Esophagus squamous epithelium (tissue), 4 donors: ENCODE results near the gene SIL1.

ENCODE experiments used
- CTCF ChIP-seq, 6 experiments: fragments of 450-650 bp in 4 of 6; fragments of 200-600 bp in 2 of 6; sonication (generic) in 2 of 6; IDR thresholded peaks; one replicate each; pipeline ENCODE4 v1.5.1; 2016 to 2019; ENCODE audit warnings: antibody characterized with exemption in 6 of 6, mild to moderate bottlenecking in 4 of 6, moderate library complexity in 4 of 6
- POLR2A ChIP-seq, 4 donors: fragments of 450-650 bp; IDR thresholded peaks; one replicate each; pipeline ENCODE4 v1.6.1; 2017; ENCODE audit warnings: antibody characterized with exemption in 4 of 4, mild to moderate bottlenecking in 4 of 4, moderate library complexity in 3 of 4

GRCh38 chr5:139118804-139119203 is 79.4 kb downstream of the SIL1 start:
- no peak for TF ChIP-seq CTCF (IDR thresholded peaks at IDR 0.05)
- no peak for TF ChIP-seq POLR2A (IDR thresholded peaks at IDR 0.05)
